ENCODE data around the gene TMEM131L.
"Not testable (repeated sequence)": the region's sequence is repeated elsewhere in the genome, so short reads cannot be mapped to it uniquely, and the experiment has no call there.

The TMEM131L gene, protein sequence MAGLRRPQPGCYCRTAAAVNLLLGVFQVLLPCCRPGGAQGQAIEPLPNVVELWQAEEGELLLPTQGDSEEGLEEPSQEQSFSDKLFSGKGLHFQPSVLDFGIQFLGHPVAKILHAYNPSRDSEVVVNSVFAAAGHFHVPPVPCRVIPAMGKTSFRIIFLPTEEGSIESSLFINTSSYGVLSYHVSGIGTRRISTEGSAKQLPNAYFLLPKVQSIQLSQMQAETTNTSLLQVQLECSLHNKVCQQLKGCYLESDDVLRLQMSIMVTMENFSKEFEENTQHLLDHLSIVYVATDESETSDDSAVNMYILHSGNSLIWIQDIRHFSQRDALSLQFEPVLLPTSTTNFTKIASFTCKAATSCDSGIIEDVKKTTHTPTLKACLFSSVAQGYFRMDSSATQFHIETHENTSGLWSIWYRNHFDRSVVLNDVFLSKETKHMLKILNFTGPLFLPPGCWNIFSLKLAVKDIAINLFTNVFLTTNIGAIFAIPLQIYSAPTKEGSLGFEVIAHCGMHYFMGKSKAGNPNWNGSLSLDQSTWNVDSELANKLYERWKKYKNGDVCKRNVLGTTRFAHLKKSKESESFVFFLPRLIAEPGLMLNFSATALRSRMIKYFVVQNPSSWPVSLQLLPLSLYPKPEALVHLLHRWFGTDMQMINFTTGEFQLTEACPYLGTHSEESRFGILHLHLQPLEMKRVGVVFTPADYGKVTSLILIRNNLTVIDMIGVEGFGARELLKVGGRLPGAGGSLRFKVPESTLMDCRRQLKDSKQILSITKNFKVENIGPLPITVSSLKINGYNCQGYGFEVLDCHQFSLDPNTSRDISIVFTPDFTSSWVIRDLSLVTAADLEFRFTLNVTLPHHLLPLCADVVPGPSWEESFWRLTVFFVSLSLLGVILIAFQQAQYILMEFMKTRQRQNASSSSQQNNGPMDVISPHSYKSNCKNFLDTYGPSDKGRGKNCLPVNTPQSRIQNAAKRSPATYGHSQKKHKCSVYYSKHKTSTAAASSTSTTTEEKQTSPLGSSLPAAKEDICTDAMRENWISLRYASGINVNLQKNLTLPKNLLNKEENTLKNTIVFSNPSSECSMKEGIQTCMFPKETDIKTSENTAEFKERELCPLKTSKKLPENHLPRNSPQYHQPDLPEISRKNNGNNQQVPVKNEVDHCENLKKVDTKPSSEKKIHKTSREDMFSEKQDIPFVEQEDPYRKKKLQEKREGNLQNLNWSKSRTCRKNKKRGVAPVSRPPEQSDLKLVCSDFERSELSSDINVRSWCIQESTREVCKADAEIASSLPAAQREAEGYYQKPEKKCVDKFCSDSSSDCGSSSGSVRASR (N-terminal part only)

DNA sequence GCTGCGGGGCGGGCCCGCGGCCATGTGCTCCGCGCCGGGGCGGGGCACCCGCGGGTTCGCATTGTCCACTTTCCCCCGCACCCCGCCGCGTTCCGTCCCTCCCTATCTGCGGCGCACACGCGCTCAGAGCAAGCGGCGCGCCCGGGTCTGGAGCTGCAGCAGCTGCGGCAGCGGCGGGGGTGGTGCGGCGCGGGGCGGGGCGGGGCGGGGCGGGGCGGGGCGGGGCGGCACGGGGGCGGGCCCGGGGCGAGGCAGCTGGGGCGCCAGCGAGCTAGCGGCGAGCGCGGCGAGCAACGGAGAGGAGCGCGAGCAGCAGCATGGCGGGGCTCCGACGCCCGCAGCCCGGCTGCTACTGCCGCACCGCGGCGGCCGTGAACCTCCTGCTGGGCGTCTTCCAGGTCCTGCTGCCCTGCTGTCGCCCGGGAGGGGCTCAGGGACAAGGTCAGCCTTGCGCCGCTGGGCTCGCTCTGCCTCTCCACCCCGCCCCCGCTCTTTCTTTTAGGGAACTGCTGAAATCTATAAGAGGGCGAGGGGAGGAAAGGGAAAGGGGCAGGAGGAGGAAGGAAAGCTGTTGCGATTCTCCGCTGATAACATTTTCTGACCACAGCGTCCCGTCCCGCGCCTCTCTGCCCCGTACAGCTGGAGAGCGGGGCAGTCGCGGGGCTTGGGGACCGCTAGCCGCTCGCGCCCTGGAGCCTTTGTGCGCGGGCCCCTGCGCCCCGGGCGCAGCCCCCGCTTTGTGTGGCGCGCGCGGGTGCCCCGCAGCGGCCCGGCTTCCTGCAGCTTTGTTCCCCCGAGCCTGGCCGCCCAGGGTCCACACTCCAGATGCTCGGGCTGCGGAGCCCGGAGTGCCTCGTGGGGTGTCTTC, at the start of gene TMEM131L:
Gene TMEM131L, plus strand, starts transcription at position 280 of the 868 bp plus-strand sequence. Its CDS starts 38 bp downstream, at position 318.
- TF ChIP-seq, protein P1, sequence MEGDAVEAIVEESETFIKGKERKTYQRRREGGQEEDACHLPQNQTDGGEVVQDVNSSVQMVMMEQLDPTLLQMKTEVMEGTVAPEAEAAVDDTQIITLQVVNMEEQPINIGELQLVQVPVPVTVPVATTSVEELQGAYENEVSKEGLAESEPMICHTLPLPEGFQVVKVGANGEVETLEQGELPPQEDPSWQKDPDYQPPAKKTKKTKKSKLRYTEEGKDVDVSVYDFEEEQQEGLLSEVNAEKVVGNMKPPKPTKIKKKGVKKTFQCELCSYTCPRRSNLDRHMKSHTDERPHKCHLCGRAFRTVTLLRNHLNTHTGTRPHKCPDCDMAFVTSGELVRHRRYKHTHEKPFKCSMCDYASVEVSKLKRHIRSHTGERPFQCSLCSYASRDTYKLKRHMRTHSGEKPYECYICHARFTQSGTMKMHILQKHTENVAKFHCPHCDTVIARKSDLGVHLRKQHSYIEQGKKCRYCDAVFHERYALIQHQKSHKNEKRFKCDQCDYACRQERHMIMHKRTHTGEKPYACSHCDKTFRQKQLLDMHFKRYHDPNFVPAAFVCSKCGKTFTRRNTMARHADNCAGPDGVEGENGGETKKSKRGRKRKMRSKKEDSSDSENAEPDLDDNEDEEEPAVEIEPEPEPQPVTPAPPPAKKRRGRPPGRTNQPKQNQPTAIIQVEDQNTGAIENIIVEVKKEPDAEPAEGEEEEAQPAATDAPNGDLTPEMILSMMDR (IDR thresholded peaks at IDR 0.05; ENCODE audit: low read depth, low read length): no peak
- peak within 1 kb of the TSS; percentile 88 for H3K4me3 ChIP-seq (ENCODE audit: low read depth, low read length)

DNA sequence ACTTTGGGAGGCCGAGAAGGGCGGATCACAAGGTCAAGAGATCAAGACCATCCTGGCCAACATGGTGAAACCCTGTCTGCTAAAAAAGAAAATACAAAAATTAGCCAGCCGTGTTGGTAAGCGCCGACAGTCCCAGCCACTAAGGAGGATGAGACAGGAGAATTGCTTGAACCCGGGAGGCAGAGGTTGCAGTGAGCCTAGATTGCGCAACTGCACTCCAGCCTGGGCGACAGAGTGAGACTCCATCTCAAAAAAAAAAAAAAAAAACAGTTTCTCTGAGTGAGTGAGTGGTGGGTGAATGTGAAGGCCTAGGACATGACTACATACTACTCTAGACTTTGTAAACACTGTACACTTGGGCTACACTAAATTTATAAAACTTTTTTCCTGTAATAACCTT, 49.7 kb upstream of the TMEM131L start:
- H3K4me3 ChIP-seq (ENCODE audit: low read depth, low read length): not testable (repeated sequence)

DNA sequence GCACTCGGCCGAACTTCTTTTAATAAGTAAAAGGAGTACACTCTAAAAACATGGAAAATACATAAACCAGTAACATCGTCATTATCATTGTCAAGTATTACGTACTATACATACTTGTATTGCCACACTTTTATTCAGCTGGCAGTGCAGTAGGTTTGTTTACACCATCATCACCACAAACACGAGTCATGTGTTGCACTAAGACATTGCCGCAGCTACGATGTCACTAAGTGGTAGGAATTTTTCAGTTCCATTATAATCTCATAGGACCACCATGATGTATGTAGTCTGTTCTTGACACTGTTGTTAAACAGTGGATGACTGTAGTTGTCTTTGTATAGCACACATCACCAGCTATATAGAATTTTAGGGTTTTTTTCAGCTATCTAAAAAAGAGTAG, 48.0 kb upstream of the TMEM131L start:
- no peak overlapping the region for H3K4me3 ChIP-seq (ENCODE audit: low read depth, low read length)
- TF ChIP-seq, protein P1 (IDR thresholded peaks at IDR 0.05; ENCODE audit: low read depth, low read length): no peak

DNA sequence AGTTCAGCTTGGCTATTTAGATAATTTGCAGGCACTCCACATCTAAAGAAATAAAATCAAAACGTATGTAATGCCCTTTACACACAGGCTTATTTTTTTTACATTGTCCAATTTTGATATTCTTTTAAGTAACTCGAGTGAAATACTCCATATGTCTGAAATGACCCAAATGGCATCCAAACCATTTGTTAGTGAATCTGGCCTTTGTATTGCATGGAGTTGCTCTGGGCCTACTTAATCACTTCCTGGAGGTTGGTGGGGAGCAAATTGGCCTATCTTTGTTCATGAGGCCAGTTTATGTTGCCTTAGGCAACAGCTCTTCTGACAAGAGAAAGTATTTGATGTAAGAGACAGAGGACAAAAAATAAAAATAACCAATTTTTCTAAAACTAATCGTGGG, 47.6 kb upstream of the TMEM131L start:
- H3K4me3 ChIP-seq (ENCODE audit: low read depth, low read length): no peak overlapping the region
- TF ChIP-seq, protein P1 (IDR thresholded peaks at IDR 0.05; ENCODE audit: low read depth, low read length): no peak

DNA sequence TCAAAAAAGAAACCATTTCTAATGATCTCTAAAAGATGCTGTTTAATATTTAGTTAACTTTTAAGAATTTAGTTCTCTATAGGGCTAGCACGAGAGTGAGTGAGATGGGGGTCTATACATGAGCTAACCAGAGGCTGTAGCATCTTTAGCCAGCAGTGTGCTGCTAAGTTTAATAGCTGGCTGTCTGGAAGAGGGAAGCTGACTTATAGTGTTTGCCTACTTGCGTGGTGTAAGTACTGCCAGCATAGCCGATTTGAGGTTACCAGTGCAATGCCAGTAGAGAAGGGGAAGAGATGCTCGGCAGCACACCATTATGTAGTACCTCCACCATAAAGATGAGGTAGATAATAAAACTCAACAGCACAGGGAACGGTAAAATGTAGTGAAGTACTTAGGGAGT, 47.1 kb upstream of the TMEM131L start:
- TF ChIP-seq, protein P1 (IDR thresholded peaks at IDR 0.05; ENCODE audit: low read depth, low read length): no peak
- no peak overlapping the region for H3K4me3 ChIP-seq (ENCODE audit: low read depth, low read length)

DNA sequence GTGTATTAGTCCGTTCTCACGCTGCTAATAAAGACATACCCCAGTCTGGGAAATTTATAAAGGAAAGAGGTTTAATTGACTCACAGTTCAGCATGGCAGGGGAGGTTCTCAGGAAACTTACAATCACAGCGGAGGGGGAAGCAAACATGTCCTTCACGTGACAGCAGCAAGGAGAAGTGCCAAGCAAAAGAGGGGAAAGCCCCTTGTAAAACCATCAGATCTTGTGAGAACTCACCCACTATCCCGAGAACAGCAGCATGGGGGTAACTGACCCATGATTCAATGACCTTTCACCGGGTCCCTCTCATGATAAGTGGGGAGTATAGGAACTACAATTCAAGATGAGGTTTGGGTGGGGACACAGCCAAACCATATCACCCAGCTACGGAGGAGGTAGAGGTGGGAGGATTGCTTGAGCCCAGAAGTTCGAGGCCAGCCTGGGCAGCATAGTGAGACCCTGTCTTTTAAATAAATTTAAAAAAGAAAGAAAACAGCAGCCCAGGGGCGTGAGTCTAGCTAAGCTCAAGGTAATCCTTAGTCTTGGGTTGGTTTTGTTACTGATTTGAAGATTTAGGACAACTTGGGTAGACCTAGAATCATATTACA, 46.4 kb upstream of the TMEM131L start:
- no peak overlapping the region for H3K4me3 ChIP-seq (ENCODE audit: low read depth, low read length)
- TF ChIP-seq, protein P1 (IDR thresholded peaks at IDR 0.05; ENCODE audit: low read depth, low read length): no peak
